ENCODE results near the gene WARS2. TPM values are rescaled to one million over a fixed set of nuclear protein-coding genes. Genes with fewer than 3 reads are reported as not detected.
"Not testable (repeated sequence)": the region's sequence is repeated elsewhere in the genome, so short reads cannot be mapped to it uniquely, and the experiment has no call there.

The WARS2 gene
- total RNA-seq, 1 experiment from 2014 or later: 10.5 TPM

DNA sequence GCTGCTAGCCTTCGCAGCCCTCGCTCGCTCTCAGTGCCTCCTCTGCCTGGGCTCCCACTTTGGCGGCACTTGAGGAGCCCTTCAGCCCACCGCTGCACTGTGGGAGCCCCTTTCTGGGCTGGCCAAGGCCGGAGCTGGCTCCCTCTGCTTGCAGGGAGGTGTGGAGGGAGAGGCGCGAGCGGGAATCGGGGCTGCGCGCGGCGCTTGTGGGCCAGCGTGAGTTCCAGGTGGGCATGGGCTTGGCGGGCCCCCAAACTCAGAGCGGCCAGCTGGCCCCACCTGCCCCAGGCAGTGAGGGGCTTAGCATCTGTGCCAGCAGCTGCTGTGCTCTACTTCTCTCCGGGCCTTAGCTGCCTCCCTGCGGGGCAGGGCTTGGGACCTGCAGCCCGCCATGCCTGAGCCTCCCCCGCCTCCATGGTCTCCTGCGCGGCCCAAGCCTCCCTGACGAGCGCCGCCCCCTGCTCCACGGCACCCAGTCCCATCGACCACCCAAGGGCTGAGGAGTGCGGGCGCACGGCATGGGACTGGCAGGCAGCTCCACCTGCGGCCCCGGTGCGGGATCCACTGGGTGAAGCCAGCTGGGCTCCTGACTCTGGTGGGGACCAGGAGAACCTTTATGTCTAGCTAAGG lies 31.0 kb upstream of the WARS2 start:
- DNase-seq (ENCODE audit: low read depth, low spot score); CTCF ChIA-PET; H3K79me2 ChIP-seq (ENCODE audit: insufficient read depth, low read length); H3K9me3 ChIP-seq (ENCODE audit: control insufficient read depth in 1 of 2, insufficient read depth in 1 of 2, low read depth in 1 of 2, low read length in 2 of 2); ATAC-seq; H3K27me3 ChIP-seq (ENCODE audit: insufficient read depth, low read length); H4K20me1 ChIP-seq (ENCODE audit: insufficient read depth); H3K4me2 ChIP-seq (ENCODE audit: low read length); H3K36me3 ChIP-seq (ENCODE audit: control insufficient read depth in 1 of 2, insufficient read depth in 2 of 2, low read length in 2 of 2); intact Hi-C loops (cut with micrococcal nuclease); RAD21 ChIA-PET (ENCODE audit: low non-redundant PET in 1 of 2, low total read pairs in 2 of 2, uncharacterized antibody in 2 of 2, unreplicated experiment in 2 of 2); H3K4me1 ChIP-seq (ENCODE audit: control insufficient read depth in 1 of 2, insufficient read depth in 2 of 2, low read length in 2 of 2); H2AFZ ChIP-seq (ENCODE audit: low read depth, low read length, poor library complexity, severe bottlenecking); POLR2A ChIA-PET; H3K4me3 ChIP-seq (replicated peaks in 1 of 2; ENCODE audit: low read depth in 1 of 2, low read length in 2 of 2); H3K27ac ChIP-seq (ENCODE audit: low read depth, low read length); H3K9ac ChIP-seq (ENCODE audit: low read length); H3K9me2 ChIP-seq (ENCODE audit: insufficient read depth); BruUV-seq (replicated peaks): not testable (repeated sequence)

DNA sequence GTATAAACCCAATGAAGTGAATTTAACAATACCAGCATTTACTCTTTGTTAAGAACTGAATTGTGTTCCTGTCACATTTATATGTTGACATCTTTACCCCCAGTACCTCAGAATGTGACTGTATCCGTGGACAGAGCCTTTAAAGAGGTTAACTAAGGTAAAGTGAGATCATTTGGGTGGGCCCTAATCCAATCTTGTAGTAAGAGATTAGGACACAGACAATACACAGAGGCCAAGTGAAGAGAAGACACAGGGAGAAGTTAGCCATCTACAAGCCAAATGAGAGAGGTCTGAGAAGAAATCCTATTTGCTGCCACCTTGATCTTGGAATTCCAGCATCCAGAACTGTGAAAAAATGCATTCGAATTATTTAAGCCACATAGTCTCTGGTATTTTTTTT lies 22.9 kb upstream of the WARS2 start:
- Histone ChIP-seq H3K36me3 (ENCODE audit: control insufficient read depth in 1 of 2, insufficient read depth in 2 of 2, low read length in 2 of 2) (peaks cover 0 to 4% of the 10 kb centered on the region in 2 experiments; a peak in 1 of 4 replicates), H3K9me3 (ENCODE audit: control insufficient read depth in 1 of 2, insufficient read depth in 1 of 2, low read depth in 1 of 2, low read length in 2 of 2) (no peaks in the 10 kb centered on the region), H3K4me2 (ENCODE audit: low read length) (no peak overlapping the region), H3K9ac (ENCODE audit: low read length) (no peak overlapping the region), H3K9me2 (ENCODE audit: insufficient read depth) (no peaks in the 10 kb centered on the region), H2AFZ (ENCODE audit: low read depth, low read length, poor library complexity, severe bottlenecking) (no peak overlapping the region), H3K27me3 (ENCODE audit: insufficient read depth, low read length) (no peaks in the 10 kb centered on the region), H3K27ac (ENCODE audit: low read depth, low read length) (no peak overlapping the region), H3K4me3 (replicated peaks in 1 of 2; ENCODE audit: low read depth in 1 of 2, low read length in 2 of 2) (no peak overlapping the region), H3K4me1 (ENCODE audit: control insufficient read depth in 1 of 2, insufficient read depth in 2 of 2, low read length in 2 of 2) (no peaks in the 10 kb centered on the region), H4K20me1 (ENCODE audit: insufficient read depth) (no peaks in the 10 kb centered on the region), H3K79me2 (ENCODE audit: insufficient read depth, low read length) (no peaks in the 10 kb centered on the region)
- no TSS peak for BruUV-seq (replicated peaks)
- ChIA-PET RAD21 (ENCODE audit: low non-redundant PET in 1 of 2, low total read pairs in 2 of 2, uncharacterized antibody in 2 of 2, unreplicated experiment in 2 of 2) (no interaction called here), POLR2A (no interaction called here), CTCF (no interaction called here)
- no peak for ATAC-seq
- no peak for DNase-seq (ENCODE audit: low read depth, low spot score)
- intact Hi-C loops (cut with micrococcal nuclease): no loop called here
- TF ChIP-seq JUND (IDR thresholded peaks at IDR 0.05): no peak
- no peak for TF ChIP-seq ZNF274 (IDR thresholded peaks at IDR 0.05; ENCODE audit: low read depth, low read length)
- TF ChIP-seq, protein P1, sequence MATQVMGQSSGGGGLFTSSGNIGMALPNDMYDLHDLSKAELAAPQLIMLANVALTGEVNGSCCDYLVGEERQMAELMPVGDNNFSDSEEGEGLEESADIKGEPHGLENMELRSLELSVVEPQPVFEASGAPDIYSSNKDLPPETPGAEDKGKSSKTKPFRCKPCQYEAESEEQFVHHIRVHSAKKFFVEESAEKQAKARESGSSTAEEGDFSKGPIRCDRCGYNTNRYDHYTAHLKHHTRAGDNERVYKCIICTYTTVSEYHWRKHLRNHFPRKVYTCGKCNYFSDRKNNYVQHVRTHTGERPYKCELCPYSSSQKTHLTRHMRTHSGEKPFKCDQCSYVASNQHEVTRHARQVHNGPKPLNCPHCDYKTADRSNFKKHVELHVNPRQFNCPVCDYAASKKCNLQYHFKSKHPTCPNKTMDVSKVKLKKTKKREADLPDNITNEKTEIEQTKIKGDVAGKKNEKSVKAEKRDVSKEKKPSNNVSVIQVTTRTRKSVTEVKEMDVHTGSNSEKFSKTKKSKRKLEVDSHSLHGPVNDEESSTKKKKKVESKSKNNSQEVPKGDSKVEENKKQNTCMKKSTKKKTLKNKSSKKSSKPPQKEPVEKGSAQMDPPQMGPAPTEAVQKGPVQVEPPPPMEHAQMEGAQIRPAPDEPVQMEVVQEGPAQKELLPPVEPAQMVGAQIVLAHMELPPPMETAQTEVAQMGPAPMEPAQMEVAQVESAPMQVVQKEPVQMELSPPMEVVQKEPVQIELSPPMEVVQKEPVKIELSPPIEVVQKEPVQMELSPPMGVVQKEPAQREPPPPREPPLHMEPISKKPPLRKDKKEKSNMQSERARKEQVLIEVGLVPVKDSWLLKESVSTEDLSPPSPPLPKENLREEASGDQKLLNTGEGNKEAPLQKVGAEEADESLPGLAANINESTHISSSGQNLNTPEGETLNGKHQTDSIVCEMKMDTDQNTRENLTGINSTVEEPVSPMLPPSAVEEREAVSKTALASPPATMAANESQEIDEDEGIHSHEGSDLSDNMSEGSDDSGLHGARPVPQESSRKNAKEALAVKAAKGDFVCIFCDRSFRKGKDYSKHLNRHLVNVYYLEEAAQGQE (IDR thresholded peaks at IDR 0.05; ENCODE audit: low read depth): no peak
- TF ChIP-seq TCF7L2 (IDR thresholded peaks at IDR 0.05; ENCODE audit: borderline replicate concordance, extremely low read depth, insufficient read depth, insufficient read length): no peak
- TF ChIP-seq MAX (IDR thresholded peaks at IDR 0.05): no peak
